HepG2 (cell line): ENCODE data around the gene PHLPP2. TPM values are rescaled to one million over a fixed set of nuclear protein-coding genes. Genes with fewer than 3 reads are reported as not detected.

Experiments
- ATAC-seq: fragments of 200-7000 bp; cut with Tn5 transposase; 3 replicates; pipeline ENCODE4 v1.9.1; 2020; ENCODE audit warnings: mild to moderate bottlenecking, moderate library complexity
- BruUV-seq: library from RNA; stranded (reverse); fragments of 400-500 nt; replicated peaks from 2 replicates; lab custom pipeline; 2021; lab: Mats Ljungman, UMichigan
- CTCF ChIA-PET: fragments of 300-600 bp; formaldehyde crosslinking; extraction: SDS; loops from one replicate; lab custom pipeline; 2021; ENCODE audit warnings: low total read pairs, inconsistent platforms, low intra/inter-chr PET ratio; lab: Yijun Ruan, JAX
- POLR2A ChIA-PET: fragments of 350-600 bp; sonication (Branson Sonifier 250); formaldehyde crosslinking; loops from one replicate; lab custom pipeline; 2020; ENCODE audit warnings: antibody characterized with exemption, inconsistent platforms; lab: Yijun Ruan, JAX
- DNase-seq: peaks from one replicate; pipeline ENCODE4 v3.0.0-alpha.2; 2015; ENCODE audit warnings: low spot score
- FAIRE-seq: peaks from 3 replicates; lab custom pipeline; 2011; peaks lifted over from hg19 to GRCh38; lab: Jason Lieb, UNC
- H2AFZ ChIP-seq: one replicate; pipeline ENCODE4 v1.6.1; 2011; ENCODE audit warnings: low read length, inconsistent platforms
- H3K27ac ChIP-seq: fragments of 300-600 bp; 3 replicates; pipeline ENCODE4 v1.8.0; 2011; ENCODE audit warnings: mixed run types, mild to moderate bottlenecking, mixed read lengths, low read length, inconsistent platforms; ENCODE audit not compliant: insufficient read depth; ENCODE audit errors: extremely low read length
- H3K27me3 ChIP-seq, 2 experiments: fragments of 200-600 bp in 1 of 2; 2 replicates in 1 of 2; 3 replicates in 1 of 2; pipeline versions ENCODE4 v1.6.0 to v1.8.0; 2011; ENCODE audit warnings: low read length in 2 of 2, mild to moderate bottlenecking in 2 of 2, moderate library complexity in 2 of 2, inconsistent platforms in 1 of 2; ENCODE audit not compliant: insufficient read depth in 2 of 2, control insufficient read depth in 1 of 2
- H3K36me3 ChIP-seq, 2 experiments: fragments of 200-600 bp in 1 of 2; replicated peaks in 1 of 2; 2 replicates in 1 of 2; 3 replicates in 1 of 2; pipeline versions ENCODE4 v1.5.1 to v1.8.0; 2011; ENCODE audit warnings: low read length in 2 of 2, inconsistent platforms in 1 of 2; ENCODE audit not compliant: insufficient read depth in 2 of 2, control insufficient read depth in 1 of 2
- H3K4me1 ChIP-seq: 2 replicates; pipeline ENCODE4 v1.5.1; 2012; ENCODE audit warnings: low read length, inconsistent platforms; ENCODE audit not compliant: insufficient read depth
- H3K4me2 ChIP-seq: 2 replicates; pipeline ENCODE4 v1.6.0; 2011; ENCODE audit warnings: low read depth, low read length, inconsistent platforms
- H3K4me3 ChIP-seq, 3 experiments: fragments of 200-600 bp in 1 of 3; sonication (generic), shearing (Covaris generic) in 1 of 3; replicated peaks in 1 of 3; 2 replicates each; pipeline ENCODE4 v1.5.1; 2011 to 2016; ENCODE audit warnings: low read length in 3 of 3, inconsistent platforms in 2 of 3, low read depth in 2 of 3, mild to moderate bottlenecking in 2 of 3, control low read depth in 1 of 3, mixed read lengths in 1 of 3; ENCODE audit not compliant: insufficient read depth in 1 of 3
- H3K79me2 ChIP-seq: one replicate; pipeline ENCODE4 v1.6.1; 2011; ENCODE audit warnings: low read length, inconsistent platforms; ENCODE audit not compliant: insufficient read depth
- H3K9ac ChIP-seq: 2 replicates; pipeline ENCODE4 v1.6.0; 2011; ENCODE audit warnings: mild to moderate bottlenecking, low read depth, low read length, inconsistent platforms; ENCODE audit not compliant: insufficient read depth
- H3K9me3 ChIP-seq: 2 replicates; pipeline ENCODE4 v1.5.1; 2012; ENCODE audit warnings: mild to moderate bottlenecking, low read length
- H4K20me1 ChIP-seq: 2 replicates; pipeline ENCODE4 v1.6.0; 2011; ENCODE audit warnings: inconsistent platforms, mild to moderate bottlenecking, low read length, moderate library complexity; ENCODE audit not compliant: insufficient read depth
- KAT7 ChIP-seq: IDR thresholded peaks from 2 replicates; pipeline ENCODE4 v1.6.1; 2018; ENCODE audit warnings: borderline replicate concordance, missing compliant biosample characterization
- KDM3A ChIP-seq: IDR thresholded peaks from 2 replicates; pipeline ENCODE4 v1.6.1; 2018; ENCODE audit warnings: low read depth, missing compliant biosample characterization
- KIAA2018 ChIP-seq: sonication (generic); formaldehyde crosslinking; IDR thresholded peaks from 2 replicates; pipeline ENCODE4 v1.5.0; 2020; ENCODE audit warnings: mild to moderate bottlenecking, missing genetic modification reagents, borderline replicate concordance
- KLF9 ChIP-seq: IDR thresholded peaks from 2 replicates; pipeline ENCODE4 v1.6.1; 2016; ENCODE audit warnings: low read depth
- NFATC3 ChIP-seq: sonication (generic); formaldehyde crosslinking; IDR thresholded peaks from 2 replicates; pipeline ENCODE4 v1.5.1; 2020; ENCODE audit warnings: mild to moderate bottlenecking, missing genetic modification reagents
- TFAP4 ChIP-seq: sonication (generic); IDR thresholded peaks from 2 replicates; pipeline ENCODE4 v1.6.1; 2016; ENCODE audit warnings: low read depth, borderline replicate concordance
- U2AF2 ChIP-seq: fragments of 200-400 bp; formaldehyde crosslinking; IDR thresholded peaks from 2 replicates; pipeline ENCODE4 v1.6.1; 2017; ENCODE audit warnings: low read depth, mild to moderate bottlenecking, low read length
- ZFP91 ChIP-seq: sonication (generic); formaldehyde crosslinking; IDR thresholded peaks from 2 replicates; pipeline ENCODE4 v1.9.0; 2022; ENCODE audit warnings: missing genetic modification reagents, mild to moderate bottlenecking, borderline replicate concordance
- ZFX ChIP-seq: sonication (generic); formaldehyde crosslinking; IDR thresholded peaks from 2 replicates; pipeline ENCODE4 v1.4.0; 2020; ENCODE audit warnings: mild to moderate bottlenecking, low read depth, missing genetic modification reagents, moderate library complexity
- ZNF121 ChIP-seq: sonication (generic); formaldehyde crosslinking; IDR thresholded peaks from 2 replicates; pipeline ENCODE4 v1.5.0; 2020; ENCODE audit warnings: mild to moderate bottlenecking, missing genetic modification reagents
- ZNF431 ChIP-seq: sonication (generic); formaldehyde crosslinking; IDR thresholded peaks from 2 replicates; pipeline ENCODE4 v1.9.0; 2022; ENCODE audit warnings: missing genetic modification reagents, low read depth, mild to moderate bottlenecking, borderline replicate concordance
- ZNF580 ChIP-seq: IDR thresholded peaks from 2 replicates; pipeline ENCODE4 v1.6.1; 2016; ENCODE audit warnings: low read depth, borderline replicate concordance
- ZNF839 ChIP-seq: sonication (generic); formaldehyde crosslinking; IDR thresholded peaks from 2 replicates; pipeline ENCODE4 v1.4.0; 2020; ENCODE audit warnings: missing genetic modification reagents, mild to moderate bottlenecking, borderline replicate concordance
- WGBS: methylation state at CpG from one replicate; pipeline ENCODE4 v1.1.6; 2017; ENCODE audit warnings: low lambda C conversion rate; 5-methylcytosine and 5-hydroxymethylcytosine counted together
- in situ Hi-C: cut with HindIII; loops from 2 replicates; pipeline ENCODE4 v1.10.0; 2017; ENCODE audit warnings: low pct_unique_long_range_greater_than_20kb; ENCODE audit not compliant: extremely low pct_ligation_motif_present
- intact Hi-C: fragments of 100-400 bp; cut with micrococcal nuclease; formaldehyde crosslinking; loops from one replicate; pipeline ENCODE4 v1.10.0; 2022; ENCODE audit not compliant: unreplicated experiment
- polyA plus RNA-seq, 8 experiments: library from polyadenylated mRNA; depleted of rRNA in 3 of 8; stranded (reverse) in 7 of 8; unstranded in 1 of 8; fragments of >200 nt; fragmentation: Illumina TruSeq in 4 of 8; extraction: Trizol in 4 of 8; gene quantifications; 2 replicates each; pipeline versions ENCODE4 v1.2.1 to v1.2.3, GENCODE V29; 2011 to 2016; ENCODE audit warnings: low read depth in 4 of 8, missing spikeins in 1 of 8, mixed read lengths in 1 of 8; ENCODE audit not compliant: insufficient read depth in 1 of 8
- total RNA-seq, 5 experiments: library from RNA; depleted of rRNA; stranded (reverse); fragments of >200 nt; fragmentation: Illumina TruSeq; extraction: Trizol; gene quantifications; 2 replicates each; pipeline ENCODE4 v1.2.3, GENCODE V29; 2016; ENCODE audit warnings: low read depth in 1 of 5

Gene PHLPP2
- total and polyA plus RNA-seq, 2 of the 13 experiments (the other 11 are each of a cell fraction or from before 2014, with no cell fraction given): 8.9 TPM

- ATAC-seq: no peak
- H3K4me1 ChIP-seq: peaks cover 62% of the 10 kb centered on the region
- no peak overlapping the region for H2AFZ ChIP-seq
- no peak overlapping the region for H3K27ac ChIP-seq
- no peak for FAIRE-seq
- no peak overlapping the region for H3K9ac ChIP-seq
- intact Hi-C loops (loop anchor here (10.0 kb wide), 1 partner anchor 186 kb away; no protein-coding TSS in a partner anchor), in situ Hi-C loops (no loop called here)
- CTCF ChIA-PET: interaction anchor here (0.7 to 3.1 kb wide), 10 partner anchors 35 to 198 kb away, joined by 3 to 89 read pairs (median 8); partner anchors contain the start of gene TLE7
- peak overlapping the region; percentile 77; the same call in 1 of the 2 replicates for H3K4me2 ChIP-seq
- POLR2A ChIA-PET: interaction anchor here (1.1 to 7.1 kb wide), 11 partner anchors 12 to 328 kb away, joined by 3 to 142 read pairs (median 9); partner anchors contain the start of genes MARVELD3 and ZNF23
- WGBS: 75% methylated on average over 4 of the region's 4 CpGs
- no peaks in the 10 kb centered on the region for H3K27me3 ChIP-seq
- no peak for DNase-seq
- BruUV-seq: no TSS peak
- H3K9me3 ChIP-seq: no peaks in the 10 kb centered on the region
- no peaks in the 10 kb centered on the region for H3K79me2 ChIP-seq
- H3K36me3 ChIP-seq: no peaks in the 10 kb centered on the region
- H3K4me3 ChIP-seq: peak overlapping the region in 1 of 3 experiments; percentile 23; a peak in 1 of 6 replicates
- no peaks in the 10 kb centered on the region for H4K20me1 ChIP-seq
- TF ChIP-seq KIAA2018 (CRISPR knock-in tag): no peak
- TF ChIP-seq ZNF839: no peak
- TF ChIP-seq TFAP4: no peak
- 0 out of 2 replicates have a peak, but pooled peaks have one; percentile 35 for TF ChIP-seq ZNF431 (CRISPR knock-in tag)
- no peak for TF ChIP-seq KDM3A (CRISPR knock-in tag)
- TF ChIP-seq ZFX (CRISPR knock-in tag): no peak
- TF ChIP-seq KLF9: no peak
- TF ChIP-seq NFATC3: no peak
- TF ChIP-seq ZNF580 (CRISPR knock-in tag): no peak
- 0 out of 2 replicates have a peak, but pooled peaks have one; percentile 1 for TF ChIP-seq KAT7 (CRISPR knock-in tag)
- TF ChIP-seq U2AF2: no peak
- TF ChIP-seq ZFP91 (CRISPR knock-in tag): no peak
- TF ChIP-seq ZNF121 (CRISPR knock-in tag): peak; percentile 80
Observed at GRCh38 chr16:71610447-71610846, 114.1 kb downstream of the PHLPP2 start.
